CD4-positive, alpha-beta memory T cell (primary cell): ENCODE measurements around the gene HSD11B1L. TPM values are rescaled to one million over a fixed set of nuclear protein-coding genes. Genes with fewer than 3 reads are reported as not detected.

Experiments
- CTCF ChIA-PET: fragments of 350-600 bp; sonication (Branson Sonifier 250); formaldehyde crosslinking; loops from one replicate; lab custom pipeline; 2021; ENCODE audit warnings: inconsistent platforms; ENCODE audit not compliant: partially characterized antibody; lab: Charles Lee
- POLR2A ChIA-PET: fragments of 350-600 bp; sonication (Branson Sonifier 250); formaldehyde crosslinking; loops from one replicate; lab custom pipeline; 2021; ENCODE audit not compliant: partially characterized antibody; lab: Charles Lee
- DNase-seq, 5 donors: peaks; one replicate each; pipeline versions ENCODE4 v3.0.0 to v3.0.0-alpha.2; 2020 to 2022; ENCODE audit warnings: mixed read lengths in 1 of 5
- H3K27ac ChIP-seq: one replicate; pipeline ENCODE4 v1.7.0; 2013; ENCODE audit warnings: low read depth, low read length
- H3K27me3 ChIP-seq: 2 replicates; pipeline ENCODE4 v1.7.0; 2013; ENCODE audit warnings: mild to moderate bottlenecking, low read length, moderate library complexity; ENCODE audit not compliant: insufficient read depth
- H3K36me3 ChIP-seq: 2 replicates; pipeline ENCODE4 v1.7.0; 2013; ENCODE audit warnings: mild to moderate bottlenecking, low read length, moderate library complexity; ENCODE audit not compliant: insufficient read depth
- H3K4me1 ChIP-seq: 2 replicates; pipeline ENCODE4 v1.7.0; 2013; ENCODE audit warnings: mild to moderate bottlenecking, low read length, moderate library complexity; ENCODE audit not compliant: insufficient read depth
- H3K4me3 ChIP-seq, 2 donors: one replicate each; pipeline ENCODE4 v1.7.0; 2013; ENCODE audit warnings: low read length in 2 of 2, mild to moderate bottlenecking in 1 of 2
- H3K9me3 ChIP-seq, 2 donors: one replicate each; pipeline ENCODE4 v1.7.0; 2013; ENCODE audit warnings: low read length in 2 of 2, control low read depth in 1 of 2; ENCODE audit not compliant: control insufficient read depth in 1 of 2
- H3K27ac Mint-ChIP-seq, 7 donors: one replicate each; pipeline ENCODE4 v1.8.0; 2020 to 2021; ENCODE audit warnings: mixed read lengths in 7 of 7, mild to moderate bottlenecking in 6 of 7, inconsistent platforms in 3 of 7, moderate library complexity in 3 of 7
- H3K27me3 Mint-ChIP-seq, 2 donors: one replicate each; pipeline ENCODE4 v1.8.0; 2020 to 2021; ENCODE audit warnings: mixed read lengths in 2 of 2
- H3K36me3 Mint-ChIP-seq, 2 donors: one replicate each; pipeline ENCODE4 v1.8.0; 2020 to 2021; ENCODE audit warnings: mixed read lengths in 2 of 2, inconsistent platforms in 1 of 2, mild to moderate bottlenecking in 1 of 2
- H3K4me1 Mint-ChIP-seq, 4 donors: one replicate each; pipeline ENCODE4 v1.8.0; 2020 to 2021; ENCODE audit warnings: mixed read lengths in 4 of 4, mild to moderate bottlenecking in 1 of 4
- H3K4me3 Mint-ChIP-seq, 8 donors: one replicate each; pipeline ENCODE4 v1.8.0; 2020 to 2021; ENCODE audit warnings: mixed read lengths in 8 of 8, mild to moderate bottlenecking in 7 of 8, moderate library complexity in 6 of 8, inconsistent platforms in 3 of 8
- H3K9me3 Mint-ChIP-seq, 8 donors: one replicate each; pipeline ENCODE4 v1.8.0; 2020 to 2021; ENCODE audit warnings: mixed read lengths in 8 of 8, mild to moderate bottlenecking in 5 of 8, inconsistent platforms in 3 of 8, moderate library complexity in 1 of 8
- intact Hi-C: fragments of 100-400 bp; cut with micrococcal nuclease; formaldehyde crosslinking; loops from one replicate; pipeline ENCODE4 v1.15.1; 2023
- polyA plus RNA-seq, 2 donors: library from polyadenylated mRNA; unstranded; fragments of 300-500 nt; fragmentation: Illumina TruSeq; gene quantifications; one replicate each; pipeline ENCODE4 v1.2.3, GENCODE V29; 2021
- total RNA-seq, 2 experiments: library from RNA; stranded (reverse); gene quantifications; one replicate each; pipeline ENCODE4 v1.2.3, GENCODE V29; 2021

The HSD11B1L gene
- total and polyA plus RNA-seq, 4 experiments from 2014 or later = 2.9 to 4.8 (median 3.9) TPM

GRCh38 chr19:5690125-5690954, 9.5 kb downstream of the HSD11B1L start, which contains the start of gene RPL36:
RPL36 (plus strand) TSS chr19:5690295; CDS start chr19:5690508, 213 bp downstream.
- Histone ChIP-seq H3K27ac (peak within 1 kb of the TSS; percentile 83), H3K36me3 (peaks cover 32% of the 10 kb centered on the region), H3K27me3 (no peaks in the 10 kb centered on the region), H3K4me3 (peak within 1 kb of the TSS; percentile 84 to 86), H3K9me3 (no peaks in the 10 kb centered on the region), H3K4me1 (peaks cover 36% of the 10 kb centered on the region)
- Mint-ChIP-seq H3K27ac (peak within 1 kb of the TSS; percentile 94 to 100 (median 97)), H3K36me3 (peaks cover 0 to 44% of the 10 kb centered on the region in 2 donors), H3K9me3 (peaks cover 0 to 5% (median 0%) of the 10 kb centered on the region in 8 donors), H3K27me3 (no peaks in the 10 kb centered on the region), H3K4me3 (peak within 1 kb of the TSS; percentile 92 to 97 (median 94)), H3K4me1 (peaks cover 19 to 46% (median 31%) of the 10 kb centered on the region in 4 donors)
- POLR2A ChIA-PET = interaction anchor here (0.6 to 3.7 kb wide), 21 partner anchors 8 to 214 kb away, joined by 3 to 79 read pairs (median 6); partner anchors contain the start of genes CATSPERD, DUS3L, HSD11B1L and LONP1
- DNase-seq = peak; percentile 97 to 99 (median 98)
- CTCF ChIA-PET = interaction anchor here (0.7 to 2.3 kb wide), 15 partner anchors 8 to 289 kb away, joined by 3 to 36 read pairs (median 4); partner anchors contain the start of genes CATSPERD, LONP1, SAFB and SAFB2
- intact Hi-C loops = loop anchor here (1.0 kb wide), 5 partner anchors 10 to 214 kb away; partner anchors contain the start of genes CATSPERD, LONP1, MICOS13 and SAFB

- Mint-ChIP-seq H3K4me1 (peaks cover 19 to 42% (median 28%) of the 10 kb centered on the region in 4 donors), H3K27ac (peak overlapping the region; percentile 94 to 100 (median 97)), H3K4me3 (peak overlapping the region; percentile 92 to 97 (median 94)), H3K9me3 (peaks cover 0 to 5% (median 0%) of the 10 kb centered on the region in 8 donors), H3K36me3 (peaks cover 0 to 44% of the 10 kb centered on the region in 2 donors), H3K27me3 (no peaks in the 10 kb centered on the region)
- peak overlapping the region; percentile 84 to 86 for H3K4me3 ChIP-seq
- peak overlapping the region; percentile 83 for H3K27ac ChIP-seq
- peak; percentile 37 to 66 (median 44) for DNase-seq
- ChIA-PET POLR2A (interaction anchor here (0.6 to 3.7 kb wide), 15 partner anchors 8 to 213 kb away, joined by 3 to 79 read pairs (median 6); partner anchors contain the start of genes CATSPERD, DUS3L, HSD11B1L and LONP1), CTCF (interaction anchor here (0.9 to 1.7 kb wide), 6 partner anchors 9 to 72 kb away, joined by 3 to 8 read pairs (median 4); partner anchors contain the start of genes CATSPERD and LONP1)
- H3K27me3 ChIP-seq = no peaks in the 10 kb centered on the region
- intact Hi-C loops = loop anchor here (1.0 kb wide), 5 partner anchors 11 to 213 kb away; partner anchors contain the start of genes CATSPERD, LONP1, MICOS13 and SAFB
- H3K4me1 ChIP-seq = peaks cover 36% of the 10 kb centered on the region
- peaks cover 33% of the 10 kb centered on the region for H3K36me3 ChIP-seq
- H3K9me3 ChIP-seq = no peaks in the 10 kb centered on the region
Observed at GRCh38 chr19:5690955-5691821, 10.4 kb downstream of the HSD11B1L start.

- intact Hi-C loops = no loop called here
- Mint-ChIP-seq H3K36me3 (peaks cover 0 to 47% of the 10 kb centered on the region in 2 donors), H3K4me1 (peaks cover 16 to 37% (median 23%) of the 10 kb centered on the region in 4 donors), H3K27ac (peak overlapping the region; percentile 4 to 100 (median 96)), H3K4me3 (peak overlapping the region; percentile 52 to 97 (median 92)), H3K9me3 (peaks cover 0 to 5% (median 0%) of the 10 kb centered on the region in 8 donors), H3K27me3 (no peaks in the 10 kb centered on the region)
- ChIA-PET POLR2A (interaction anchor here (0.9 to 3.7 kb wide), 10 partner anchors 7 to 212 kb away, joined by 3 to 79 read pairs (median 7); partner anchors contain the start of genes CATSPERD, HSD11B1L, LONP1 and MICOS13), CTCF (interaction anchor here (1.2 to 1.7 kb wide), 3 partner anchors 10 to 29 kb away, joined by 3 read pairs; no protein-coding TSS in a partner anchor)
- Histone ChIP-seq H3K9me3 (no peaks in the 10 kb centered on the region), H3K27me3 (no peaks in the 10 kb centered on the region), H3K27ac (peak overlapping the region; percentile 83), H3K36me3 (peaks cover 40% of the 10 kb centered on the region), H3K4me3 (no peak overlapping the region), H3K4me1 (peaks cover 32% of the 10 kb centered on the region)
- no peak for DNase-seq
Observed at GRCh38 chr19:5691822-5692722, 11.2 kb downstream of the HSD11B1L start.

DNA sequence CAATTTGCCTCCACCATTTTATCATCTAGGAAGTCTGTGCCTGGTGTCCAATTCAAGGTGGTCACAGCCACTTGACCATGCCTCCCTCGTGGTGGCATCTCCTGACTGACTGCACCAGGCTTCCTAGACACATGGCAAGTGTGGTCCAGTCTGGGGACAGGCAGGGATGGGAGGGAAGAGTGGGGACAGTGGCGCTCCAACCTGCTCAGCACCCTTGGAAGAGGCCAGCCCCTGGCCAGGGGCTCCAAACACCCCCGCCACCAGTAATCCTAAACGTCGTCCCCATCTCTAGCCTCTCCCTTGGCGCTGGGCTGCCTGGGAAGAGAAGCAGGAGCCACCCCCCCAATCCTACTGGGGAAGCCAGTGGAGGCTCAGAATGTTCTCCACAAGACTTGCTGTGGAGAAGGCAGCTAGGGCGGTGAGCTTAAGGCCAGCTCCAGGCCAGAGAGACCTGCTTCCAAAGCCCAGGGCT, 11.9 kb downstream of the HSD11B1L start:
- Mint-ChIP-seq H3K4me3 (peak overlapping the region; percentile 29 to 97 (median 54)), H3K9me3 (peaks cover 0 to 5% (median 0%) of the 10 kb centered on the region in 8 donors), H3K36me3 (peaks cover 0 to 51% of the 10 kb centered on the region in 2 donors), H3K27ac (peak overlapping the region in 6 of 7 donors; percentile 4 to 100 (median 84)), H3K4me1 (peaks cover 16 to 37% (median 23%) of the 10 kb centered on the region in 4 donors), H3K27me3 (no peaks in the 10 kb centered on the region)
- ChIA-PET POLR2A (interaction anchor here (1.0 to 1.6 kb wide), 2 partner anchors 28 to 70 kb away, joined by 3 to 4 read pairs; partner anchors contain the start of genes CATSPERD, SAFB and SAFB2), CTCF (no interaction called here)
- H3K9me3 ChIP-seq = no peaks in the 10 kb centered on the region
- no peak for DNase-seq
- intact Hi-C loops = no loop called here
- no peaks in the 10 kb centered on the region for H3K27me3 ChIP-seq
- H3K27ac ChIP-seq = peak overlapping the region; percentile 83
- H3K4me1 ChIP-seq = peaks cover 27% of the 10 kb centered on the region
- H3K36me3 ChIP-seq = peaks cover 40% of the 10 kb centered on the region
- H3K4me3 ChIP-seq = no peak overlapping the region

DNA sequence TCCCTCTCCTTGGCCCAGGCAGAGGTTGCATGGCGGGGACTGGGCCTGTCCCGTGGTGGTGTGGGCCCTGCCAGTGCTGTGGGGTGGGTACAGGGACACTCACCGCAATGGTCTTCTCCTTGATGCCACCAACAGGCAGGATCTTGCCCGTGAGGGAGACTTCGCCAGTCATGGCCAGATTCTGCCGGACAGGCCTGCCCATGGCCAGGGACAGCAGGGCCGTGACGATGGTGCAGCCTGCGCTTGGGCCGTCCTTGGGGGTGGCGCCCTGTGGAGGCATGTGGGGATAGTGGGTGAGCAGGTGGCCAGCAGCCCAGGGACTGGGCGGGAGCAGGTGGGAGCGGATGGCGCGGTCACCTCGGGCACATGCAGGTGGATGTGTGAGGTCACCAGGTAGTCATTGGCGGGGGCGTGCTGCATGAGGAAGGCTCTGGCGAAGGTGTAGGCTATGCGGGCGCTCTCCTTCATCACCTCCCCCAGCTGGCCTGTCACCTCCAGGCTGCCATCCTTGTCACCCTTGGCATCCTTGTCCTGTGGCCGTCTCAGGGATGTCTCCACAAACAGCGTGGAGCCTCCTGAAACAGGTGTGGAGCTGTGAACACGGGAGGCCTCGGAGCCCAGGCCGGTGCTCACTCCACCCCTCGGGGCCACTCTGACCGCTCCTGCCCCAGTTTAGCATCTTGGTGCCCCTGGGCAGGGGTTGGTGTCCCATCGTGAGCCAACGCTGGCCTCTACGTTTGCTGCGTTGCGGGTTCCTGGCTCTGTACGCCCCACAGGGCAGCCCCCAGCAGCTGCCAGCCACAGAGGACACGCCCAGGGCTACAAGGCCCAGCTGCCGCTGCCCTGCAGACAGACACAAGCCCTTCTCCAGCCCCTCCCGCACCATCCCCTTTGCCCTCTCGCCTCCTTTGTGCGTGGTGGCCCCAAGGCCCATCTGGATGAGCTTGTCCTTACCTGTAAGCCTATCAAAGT, 12.7 kb downstream of the HSD11B1L start:
- CTCF ChIA-PET = no interaction called here
- H3K27ac ChIP-seq = no peak overlapping the region

More for the DNA sequence above, 12.7 kb downstream of the HSD11B1L start:
- H3K27me3 Mint-ChIP-seq = no peaks in the 10 kb centered on the region
- no peak overlapping the region for H3K4me3 ChIP-seq
- peaks cover 24% of the 10 kb centered on the region for H3K4me1 ChIP-seq
- peaks cover 12 to 31% (median 21%) of the 10 kb centered on the region in 4 donors for H3K4me1 Mint-ChIP-seq
- no peaks in the 10 kb centered on the region for H3K27me3 ChIP-seq
- peaks cover 0 to 5% (median 0%) of the 10 kb centered on the region in 8 donors for H3K9me3 Mint-ChIP-seq
- no peaks in the 10 kb centered on the region for H3K9me3 ChIP-seq
- H3K36me3 Mint-ChIP-seq = peaks cover 0 to 51% of the 10 kb centered on the region in 2 donors
- H3K4me3 Mint-ChIP-seq = no peak overlapping the region
- H3K36me3 ChIP-seq = peaks cover 40% of the 10 kb centered on the region
- POLR2A ChIA-PET = interaction anchor here (1.0 to 1.6 kb wide), 2 partner anchors 27 to 71 kb away, joined by 3 to 4 read pairs; partner anchors contain the start of genes CATSPERD, SAFB and SAFB2
- intact Hi-C loops = no loop called here
- no peak for DNase-seq
- H3K27ac Mint-ChIP-seq = peak overlapping the region in 5 of 7 donors; percentile 8 to 100 (median 65)
